ENCODE data around the gene HMCES.

HMCES gene

DNA sequence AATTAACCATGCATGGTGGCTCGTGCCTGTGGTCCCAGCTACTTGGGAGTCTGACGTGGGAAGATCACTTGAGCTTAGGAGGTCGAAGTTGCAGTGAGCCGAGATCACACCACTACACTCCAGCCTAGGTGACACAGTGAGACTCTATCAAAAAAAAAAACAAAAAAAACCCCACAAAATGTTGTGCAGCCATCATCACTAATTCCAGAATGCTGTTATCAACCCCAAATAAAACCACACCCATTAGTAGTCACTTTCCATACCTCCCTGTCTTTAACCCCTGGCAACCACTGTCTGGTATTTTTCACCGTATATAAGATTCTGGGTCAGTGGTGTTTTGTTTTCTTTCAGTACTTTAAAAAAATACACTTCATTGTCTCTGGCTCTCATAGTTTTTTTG, 16.6 kb downstream of the HMCES start:
- Histone ChIP-seq H3K9me3 (ENCODE audit: control insufficient read depth, low read length) (no peaks in the 10 kb centered on the region), H3K36me3 (ENCODE audit: control insufficient read depth, insufficient read depth, low read length) (peaks cover 33% of the 10 kb centered on the region), H3K4me1 (ENCODE audit: control insufficient read depth, insufficient read depth, low read length) (no peaks in the 10 kb centered on the region), H3K27me3 (ENCODE audit: control insufficient read depth, insufficient read depth, low read length, poor library complexity, severe bottlenecking) (no peaks in the 10 kb centered on the region), H3K4me3 (ENCODE audit: insufficient read depth, low read depth, low read length) (no peak overlapping the region), H3K27ac (ENCODE audit: insufficient read depth, low read depth, low read length, poor library complexity, severe bottlenecking) (no peak overlapping the region)
- 94 to 96% methylated on average over 5 of the region's 5 CpGs for WGBS, 2 experiments

DNA sequence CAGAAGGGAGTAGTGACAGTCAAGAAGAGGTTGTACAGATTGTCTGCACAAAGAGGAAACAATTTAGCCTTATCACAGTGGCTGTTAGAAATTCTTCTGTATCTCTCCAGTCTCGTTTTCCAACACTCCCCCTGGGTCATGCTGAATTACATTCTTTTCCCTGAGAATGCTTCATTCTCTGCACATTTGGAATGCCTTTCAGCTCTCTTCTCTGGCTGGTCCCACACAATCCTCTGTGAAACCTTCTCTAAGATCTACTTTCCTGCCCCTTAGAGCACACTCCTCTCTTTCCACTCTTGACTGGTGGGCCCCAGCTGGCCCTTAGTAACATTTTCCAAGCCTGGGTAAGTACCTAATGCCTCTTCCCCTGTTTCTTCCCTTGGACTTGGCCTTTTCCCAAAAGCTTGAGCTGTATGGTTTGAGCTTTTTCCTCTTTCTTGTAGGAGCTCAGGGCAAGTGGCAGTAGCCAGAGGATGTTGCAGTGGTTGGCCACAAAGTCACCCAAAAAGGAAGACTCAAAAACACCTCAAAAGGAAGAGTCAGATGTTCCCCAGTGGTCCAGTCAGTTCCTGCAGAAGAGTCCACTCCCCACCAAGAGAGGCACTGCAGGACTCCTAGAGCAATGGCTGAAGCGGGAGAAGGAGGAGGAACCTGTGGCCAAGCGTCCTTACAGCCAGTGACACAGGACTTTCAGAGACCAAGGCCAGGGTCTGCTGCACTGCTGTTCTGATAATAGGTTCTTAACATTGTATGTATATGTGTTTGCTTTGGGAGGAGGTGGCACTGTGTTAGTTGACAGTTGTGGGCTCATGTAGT, 25.7 kb downstream of the HMCES start:
- peaks cover 3% of the 10 kb centered on the region for H3K4me1 ChIP-seq (ENCODE audit: control insufficient read depth, insufficient read depth, low read length)
- no peaks in the 10 kb centered on the region for H3K27me3 ChIP-seq (ENCODE audit: control insufficient read depth, insufficient read depth, low read length, poor library complexity, severe bottlenecking)
- 91 to 94% methylated on average over 3 of the region's 3 CpGs for WGBS, 2 experiments
- no peak overlapping the region for H3K4me3 ChIP-seq (ENCODE audit: insufficient read depth, low read depth, low read length)
- no peaks in the 10 kb centered on the region for H3K9me3 ChIP-seq (ENCODE audit: control insufficient read depth, low read length)
- peaks cover 8% of the 10 kb centered on the region for H3K36me3 ChIP-seq (ENCODE audit: control insufficient read depth, insufficient read depth, low read length)
- H3K27ac ChIP-seq (ENCODE audit: insufficient read depth, low read depth, low read length, poor library complexity, severe bottlenecking): no peak overlapping the region

DNA sequence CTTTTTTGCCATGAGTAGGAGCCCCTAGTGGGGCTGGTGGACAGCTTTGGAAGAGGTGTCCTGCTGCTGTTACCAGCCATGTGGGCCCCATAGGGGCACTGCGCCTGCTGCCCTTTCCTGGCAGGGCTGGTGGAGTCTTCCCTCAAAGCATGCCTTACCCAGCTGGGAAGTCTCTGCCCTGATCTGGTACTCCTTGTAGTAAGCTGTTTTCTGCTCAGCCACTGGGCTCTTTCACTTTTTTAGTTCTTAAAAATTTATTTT, 26.2 kb downstream of the HMCES start:
- WGBS, 2 experiments: 87 to 96% methylated on average over 1 of the region's 1 CpG
- Histone ChIP-seq H3K36me3 (ENCODE audit: control insufficient read depth, insufficient read depth, low read length) (peaks cover 8% of the 10 kb centered on the region), H3K4me1 (ENCODE audit: control insufficient read depth, insufficient read depth, low read length) (peaks cover 3% of the 10 kb centered on the region), H3K27ac (ENCODE audit: insufficient read depth, low read depth, low read length, poor library complexity, severe bottlenecking) (no peak overlapping the region), H3K4me3 (ENCODE audit: insufficient read depth, low read depth, low read length) (no peak overlapping the region), H3K9me3 (ENCODE audit: control insufficient read depth, low read length) (no peaks in the 10 kb centered on the region), H3K27me3 (ENCODE audit: control insufficient read depth, insufficient read depth, low read length, poor library complexity, severe bottlenecking) (no peaks in the 10 kb centered on the region)

DNA sequence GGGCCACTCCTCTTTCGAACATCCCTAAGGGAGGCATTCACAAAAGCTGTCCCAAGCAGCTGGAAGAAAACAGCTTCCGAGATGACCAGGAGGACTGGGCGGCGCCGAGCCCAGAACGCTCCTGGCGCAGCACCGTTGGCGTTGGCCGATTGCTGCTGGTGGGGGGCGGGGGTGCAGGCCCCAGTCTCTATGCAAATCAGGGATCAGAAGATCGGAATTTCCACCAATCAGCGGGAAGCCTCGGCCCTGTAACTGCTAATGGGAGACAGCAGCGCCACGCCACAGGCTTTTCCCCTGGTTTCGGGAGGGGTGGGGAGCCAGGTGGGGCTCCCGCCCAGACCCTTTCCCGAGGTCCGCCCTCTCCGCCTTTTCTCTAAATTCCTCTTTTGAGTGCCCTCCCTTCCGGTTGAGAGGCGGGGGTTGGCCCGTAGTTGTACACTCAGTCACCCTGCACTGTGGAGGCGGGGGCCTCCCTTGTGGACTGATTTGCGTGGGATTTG, 27.0 kb downstream of the HMCES start:
- Histone ChIP-seq H3K36me3 (ENCODE audit: control insufficient read depth, insufficient read depth, low read length) (peaks cover 6% of the 10 kb centered on the region), H3K9me3 (ENCODE audit: control insufficient read depth, low read length) (no peaks in the 10 kb centered on the region), H3K27ac (ENCODE audit: insufficient read depth, low read depth, low read length, poor library complexity, severe bottlenecking) (peak overlapping the region; percentile 80), H3K27me3 (ENCODE audit: control insufficient read depth, insufficient read depth, low read length, poor library complexity, severe bottlenecking) (no peaks in the 10 kb centered on the region), H3K4me3 (ENCODE audit: insufficient read depth, low read depth, low read length) (peak overlapping the region; percentile 5), H3K4me1 (ENCODE audit: control insufficient read depth, insufficient read depth, low read length) (peaks cover 3% of the 10 kb centered on the region)
- 3 to 4% methylated on average over 24 to 25 of the region's 26 CpGs for WGBS, 2 experiments

DNA sequence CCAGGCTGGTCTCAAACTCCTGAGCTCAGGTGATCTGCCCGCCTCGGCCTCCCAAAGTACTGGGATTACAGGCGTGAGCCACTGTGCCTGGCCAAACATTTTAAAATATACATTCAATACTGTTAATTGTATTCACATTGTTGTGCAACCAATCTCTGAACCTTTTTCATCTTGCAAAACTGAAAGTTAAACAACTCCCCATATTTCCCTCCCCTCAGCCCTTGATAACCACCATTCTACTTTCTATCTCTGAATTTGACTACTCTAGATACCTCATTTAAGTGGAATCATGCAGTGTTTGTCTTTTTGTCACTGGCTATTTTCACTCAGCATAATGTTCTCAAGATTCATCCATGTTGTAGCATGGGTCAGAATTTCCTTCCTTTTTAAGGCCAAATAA, 30.0 kb downstream of the HMCES start:
- Histone ChIP-seq H3K4me1 (ENCODE audit: control insufficient read depth, insufficient read depth, low read length) (peaks cover 5% of the 10 kb centered on the region), H3K27me3 (ENCODE audit: control insufficient read depth, insufficient read depth, low read length, poor library complexity, severe bottlenecking) (no peaks in the 10 kb centered on the region), H3K27ac (ENCODE audit: insufficient read depth, low read depth, low read length, poor library complexity, severe bottlenecking) (no peak overlapping the region), H3K4me3 (ENCODE audit: insufficient read depth, low read depth, low read length) (no peak overlapping the region), H3K9me3 (ENCODE audit: control insufficient read depth, low read length) (no peaks in the 10 kb centered on the region), H3K36me3 (ENCODE audit: control insufficient read depth, insufficient read depth, low read length) (no peaks in the 10 kb centered on the region)
- whole genome bisulfite sequencing, 2 experiments: 77 to 95% methylated on average over 3 of the region's 3 CpGs

DNA sequence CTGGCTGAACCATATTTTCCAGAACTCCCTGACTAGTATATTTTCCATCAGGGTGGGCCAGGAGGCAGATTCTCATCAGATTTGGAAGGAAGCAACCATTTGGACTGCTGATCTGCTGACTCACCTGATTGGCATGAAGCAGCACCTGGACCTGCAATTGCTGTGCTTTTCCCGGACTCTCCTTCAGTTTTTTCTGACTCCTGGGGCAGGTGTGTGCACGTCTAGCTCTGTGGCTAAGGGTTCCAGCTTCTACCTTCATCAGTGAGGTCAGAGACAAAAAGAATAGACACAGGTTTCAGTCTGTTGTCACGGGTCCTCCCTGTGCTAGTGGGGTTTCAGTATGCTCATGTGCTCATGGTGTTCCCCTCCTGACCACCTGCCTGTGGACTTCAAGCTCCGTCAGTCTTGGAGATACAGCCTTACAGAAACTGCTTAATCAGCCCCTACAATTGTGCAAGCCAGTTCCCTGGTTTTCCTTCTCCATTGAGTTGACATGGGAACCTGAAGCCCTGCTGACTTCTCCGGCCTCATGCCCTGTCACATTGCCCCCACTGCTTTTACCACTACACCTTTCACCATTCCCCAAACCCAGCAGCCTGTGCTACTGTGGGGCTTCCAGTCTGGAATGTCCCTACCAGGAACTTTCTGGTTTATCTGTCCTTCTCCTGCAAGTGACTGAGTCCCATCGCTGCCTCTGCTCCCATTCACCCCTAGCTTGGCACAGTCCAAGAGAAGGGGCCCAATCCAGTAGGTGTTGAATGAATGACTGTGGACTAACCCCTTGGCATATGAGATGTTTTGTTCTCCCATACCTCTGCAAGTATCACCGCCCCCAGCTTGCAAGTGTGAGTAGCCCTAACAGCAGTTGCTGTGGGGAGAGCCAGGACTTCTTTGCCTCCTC, 31.7 kb downstream of the HMCES start:
- Histone ChIP-seq H3K9me3 (ENCODE audit: control insufficient read depth, low read length) (no peaks in the 10 kb centered on the region), H3K4me3 (ENCODE audit: insufficient read depth, low read depth, low read length) (no peak overlapping the region), H3K27ac (ENCODE audit: insufficient read depth, low read depth, low read length, poor library complexity, severe bottlenecking) (no peak overlapping the region), H3K36me3 (ENCODE audit: control insufficient read depth, insufficient read depth, low read length) (no peaks in the 10 kb centered on the region), H3K4me1 (ENCODE audit: control insufficient read depth, insufficient read depth, low read length) (peaks cover 10% of the 10 kb centered on the region), H3K27me3 (ENCODE audit: control insufficient read depth, insufficient read depth, low read length, poor library complexity, severe bottlenecking) (no peaks in the 10 kb centered on the region)
- 87 to 90% methylated on average over 7 of the region's 7 CpGs for whole genome bisulfite sequencing, 2 experiments

DNA sequence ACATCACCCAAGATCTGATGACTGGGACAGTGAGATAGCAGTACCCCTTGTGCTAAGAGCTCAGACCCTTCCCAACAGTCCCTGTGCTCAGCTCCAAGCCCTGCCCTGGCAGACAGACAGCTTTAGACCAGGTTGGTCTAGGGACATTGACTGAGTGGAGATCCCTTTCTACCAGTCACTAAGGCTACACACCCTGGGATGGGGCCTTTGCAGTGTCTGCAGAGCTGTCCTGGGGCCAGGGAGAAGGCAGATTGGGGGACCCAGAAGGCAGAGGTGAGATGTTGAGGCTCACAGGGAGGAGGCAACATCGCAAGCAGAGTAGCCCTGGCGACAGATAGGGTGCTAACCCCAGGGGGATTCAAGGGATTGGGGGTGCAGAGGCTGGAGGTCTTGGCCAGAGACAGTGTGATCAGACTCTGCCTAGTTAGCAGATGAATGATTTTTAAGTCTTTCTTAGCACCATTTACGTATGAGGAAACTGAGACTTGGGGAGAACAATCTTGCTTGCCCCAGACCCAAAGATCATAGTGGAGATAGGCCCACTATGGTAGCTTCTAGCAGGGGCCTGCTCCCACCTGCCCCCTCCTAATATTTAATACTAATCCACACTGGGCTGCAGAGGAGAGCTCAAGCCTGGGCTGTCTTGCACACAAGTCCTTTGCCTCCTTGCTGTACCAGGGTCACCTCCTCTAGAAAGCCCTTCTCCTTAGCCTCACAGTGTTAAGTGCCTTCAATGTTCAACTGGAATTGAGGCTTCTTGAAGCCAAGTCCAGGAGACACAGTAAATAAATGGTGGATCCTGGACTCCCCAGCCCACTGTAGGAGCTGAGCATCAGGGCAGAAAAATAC, 32.6 kb downstream of the HMCES start:
- H3K27me3 ChIP-seq (ENCODE audit: control insufficient read depth, insufficient read depth, low read length, poor library complexity, severe bottlenecking): no peaks in the 10 kb centered on the region
- H3K4me1 ChIP-seq (ENCODE audit: control insufficient read depth, insufficient read depth, low read length): peaks cover 9% of the 10 kb centered on the region
- H3K9me3 ChIP-seq (ENCODE audit: control insufficient read depth, low read length): no peaks in the 10 kb centered on the region
- H3K4me3 ChIP-seq (ENCODE audit: insufficient read depth, low read depth, low read length): no peak overlapping the region
- no peaks in the 10 kb centered on the region for H3K36me3 ChIP-seq (ENCODE audit: control insufficient read depth, insufficient read depth, low read length)
- WGBS, 2 experiments: 93% methylated on average over 3 of the region's 3 CpGs
- no peak overlapping the region for H3K27ac ChIP-seq (ENCODE audit: insufficient read depth, low read depth, low read length, poor library complexity, severe bottlenecking)

DNA sequence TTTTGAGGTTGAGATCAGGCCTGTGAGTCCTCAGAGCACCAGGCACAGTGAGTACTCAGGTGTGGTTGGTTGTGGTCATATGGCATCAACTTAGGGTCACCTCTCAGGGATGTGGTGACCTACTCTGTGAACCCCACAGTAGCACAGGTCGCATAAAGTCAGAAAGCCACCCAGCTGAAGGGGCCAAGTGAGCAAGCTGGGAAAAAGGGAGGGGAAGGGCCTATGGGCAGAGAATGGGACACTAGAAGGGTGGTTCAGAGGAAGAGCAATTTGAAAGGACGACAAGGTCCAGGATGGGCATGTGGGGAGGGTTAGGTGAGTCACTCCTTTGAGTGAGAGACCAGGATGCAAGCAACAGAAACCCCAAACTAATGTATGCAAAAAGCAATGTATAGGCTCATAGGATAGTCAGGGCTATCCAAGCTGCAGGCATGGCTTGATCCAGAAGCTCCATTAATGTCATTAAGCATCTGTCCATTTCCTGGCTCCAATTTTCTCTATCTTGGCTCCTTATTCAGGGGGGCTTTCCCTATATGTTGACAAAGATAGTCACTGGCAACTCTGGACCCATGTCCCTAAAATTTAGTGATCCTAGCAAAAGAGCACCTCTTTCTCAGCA, 33.5 kb downstream of the HMCES start:
- Histone ChIP-seq H3K27me3 (ENCODE audit: control insufficient read depth, insufficient read depth, low read length, poor library complexity, severe bottlenecking) (no peaks in the 10 kb centered on the region), H3K9me3 (ENCODE audit: control insufficient read depth, low read length) (no peaks in the 10 kb centered on the region), H3K4me3 (ENCODE audit: insufficient read depth, low read depth, low read length) (no peak overlapping the region), H3K4me1 (ENCODE audit: control insufficient read depth, insufficient read depth, low read length) (peaks cover 12% of the 10 kb centered on the region), H3K27ac (ENCODE audit: insufficient read depth, low read depth, low read length, poor library complexity, severe bottlenecking) (no peak overlapping the region), H3K36me3 (ENCODE audit: control insufficient read depth, insufficient read depth, low read length) (no peaks in the 10 kb centered on the region)
- WGBS, 2 experiments: 85 to 88% methylated on average over 2 of the region's 2 CpGs

DNA sequence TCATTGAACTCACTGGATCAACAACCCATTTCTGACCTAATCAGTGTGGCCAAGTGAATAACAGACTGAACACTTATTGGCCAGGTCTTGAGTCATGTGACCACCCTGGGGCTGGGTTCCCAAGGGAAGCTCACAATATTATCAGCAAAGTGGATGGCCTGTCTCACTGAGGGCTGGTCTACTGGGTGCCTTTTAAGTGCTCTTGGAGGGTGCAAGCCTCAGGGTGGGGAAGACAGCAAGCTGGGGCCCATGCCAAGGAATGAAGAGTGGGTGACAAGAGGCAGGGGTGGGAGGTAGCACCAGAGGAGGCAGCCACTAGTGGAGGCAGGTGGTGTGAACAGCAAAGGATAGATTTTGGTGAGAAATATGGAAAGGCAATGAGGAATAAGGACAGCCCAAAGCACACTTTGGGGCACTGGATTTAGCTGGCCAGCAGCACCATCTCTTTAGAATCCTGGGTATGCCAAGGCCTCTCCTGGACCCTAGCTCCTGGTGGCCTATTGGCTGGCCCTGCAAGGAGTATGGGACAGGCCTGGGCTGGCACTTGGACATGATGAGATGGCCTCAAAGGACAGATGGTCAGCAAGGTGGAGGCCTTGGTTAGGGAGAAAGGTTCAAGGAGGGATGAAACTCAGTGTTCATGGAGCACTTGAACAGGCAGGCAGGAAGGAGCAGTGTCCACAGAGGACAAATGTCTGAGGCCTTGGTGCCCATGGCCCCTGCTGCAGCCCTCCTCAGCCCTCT, 34.2 kb downstream of the HMCES start:
- no peaks in the 10 kb centered on the region for H3K36me3 ChIP-seq (ENCODE audit: control insufficient read depth, insufficient read depth, low read length)
- H3K9me3 ChIP-seq (ENCODE audit: control insufficient read depth, low read length): no peaks in the 10 kb centered on the region
- H3K4me3 ChIP-seq (ENCODE audit: insufficient read depth, low read depth, low read length): no peak overlapping the region
- H3K4me1 ChIP-seq (ENCODE audit: control insufficient read depth, insufficient read depth, low read length): peaks cover 13% of the 10 kb centered on the region
- no peaks in the 10 kb centered on the region for H3K27me3 ChIP-seq (ENCODE audit: control insufficient read depth, insufficient read depth, low read length, poor library complexity, severe bottlenecking)
- H3K27ac ChIP-seq (ENCODE audit: insufficient read depth, low read depth, low read length, poor library complexity, severe bottlenecking): no peak overlapping the region

Data from ectodermal cell (in vitro differentiated cells).